ENCODE measurements around the gene PAQR6.

PAQR6 gene, protein sequence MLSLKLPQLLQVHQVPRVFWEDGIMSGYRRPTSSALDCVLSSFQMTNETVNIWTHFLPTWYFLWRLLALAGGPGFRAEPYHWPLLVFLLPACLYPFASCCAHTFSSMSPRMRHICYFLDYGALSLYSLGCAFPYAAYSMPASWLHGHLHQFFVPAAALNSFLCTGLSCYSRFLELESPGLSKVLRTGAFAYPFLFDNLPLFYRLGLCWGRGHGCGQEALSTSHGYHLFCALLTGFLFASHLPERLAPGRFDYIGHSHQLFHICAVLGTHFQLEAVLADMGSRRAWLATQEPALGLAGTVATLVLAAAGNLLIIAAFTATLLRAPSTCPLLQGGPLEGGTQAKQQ

DNA sequence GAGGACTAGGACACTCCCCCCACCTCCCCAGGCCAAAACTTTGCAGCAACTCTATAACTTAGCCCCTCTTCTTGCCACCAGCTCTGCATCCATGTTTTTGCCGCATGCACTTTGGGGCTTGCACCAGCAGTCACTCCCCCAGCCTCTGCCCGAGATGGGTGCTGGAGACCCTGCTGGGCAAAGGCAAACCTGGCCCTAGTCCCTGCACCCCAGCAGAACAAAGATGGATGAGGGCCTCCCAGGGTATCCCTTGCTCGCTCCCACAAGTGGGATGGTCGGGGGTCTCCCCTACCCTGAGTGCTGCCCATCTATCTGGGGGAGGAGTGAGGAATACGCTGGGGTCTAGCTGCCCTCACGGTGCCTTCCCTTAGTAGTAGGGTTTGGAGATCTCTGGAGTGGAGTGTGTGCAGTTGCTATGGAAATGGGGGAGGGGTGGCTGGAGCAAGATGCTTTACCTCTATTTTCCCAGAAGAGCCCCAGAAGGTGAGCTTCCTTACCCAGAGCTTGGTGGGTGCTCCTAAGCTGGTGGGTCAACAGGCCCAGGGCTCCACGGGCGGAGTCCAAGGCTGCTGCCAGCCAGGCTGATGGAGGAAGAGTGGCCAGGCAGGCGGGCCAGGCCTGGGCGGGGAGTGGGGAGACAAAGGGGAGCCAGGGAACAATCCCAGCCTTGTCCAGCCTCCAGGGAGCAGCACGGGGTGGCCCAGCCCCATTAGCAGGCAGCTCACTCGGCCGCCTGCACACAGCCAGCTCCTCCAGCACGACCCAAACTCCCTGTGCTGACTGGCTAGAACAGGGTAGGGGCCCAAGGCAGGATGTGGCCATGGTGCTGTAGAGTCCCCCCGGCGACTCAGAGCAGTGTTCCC lies at the start of gene PAQR6:
PAQR6 (minus strand) TSS at position 597 of the 863 bp plus-strand sequence. CDS start 1,325 bp downstream, outside the sequence.
- DNase-seq (ENCODE audit: low spot score), result no peak

DNA sequence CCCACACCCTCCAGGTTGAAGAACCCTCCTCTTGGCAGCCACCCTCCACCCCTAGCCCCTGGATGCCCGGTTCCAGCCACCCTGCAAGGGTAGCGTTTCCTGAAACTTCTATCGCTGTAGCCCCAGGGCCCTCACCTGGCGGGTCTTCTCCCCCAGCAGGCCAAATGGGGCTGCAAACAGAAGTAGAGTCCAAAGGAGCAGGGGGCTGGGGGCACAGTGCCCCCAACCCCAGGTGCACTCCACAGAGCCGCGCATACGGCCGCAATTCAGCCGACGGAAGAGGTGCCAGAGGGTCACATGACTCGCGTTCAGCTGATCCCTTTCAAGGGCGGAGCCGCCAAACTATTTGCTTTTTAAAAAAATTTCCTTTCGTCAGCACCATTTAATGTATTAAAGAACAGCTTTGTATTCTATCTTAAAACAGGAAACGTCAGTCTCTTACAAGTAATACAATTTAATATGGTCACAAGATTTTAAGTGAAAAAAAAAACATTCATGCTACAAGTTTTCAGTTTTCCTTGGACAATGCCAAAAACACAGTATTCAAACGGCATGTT lies 47.6 kb upstream of the PAQR6 start, which contains the start of gene GLMP:
GLMP (minus strand) TSS at position 289 of the 557 bp plus-strand sequence; CDS start at position 255, 34 bp downstream.
- peak; percentile 57 for DNase-seq (ENCODE audit: low spot score)

DNA sequence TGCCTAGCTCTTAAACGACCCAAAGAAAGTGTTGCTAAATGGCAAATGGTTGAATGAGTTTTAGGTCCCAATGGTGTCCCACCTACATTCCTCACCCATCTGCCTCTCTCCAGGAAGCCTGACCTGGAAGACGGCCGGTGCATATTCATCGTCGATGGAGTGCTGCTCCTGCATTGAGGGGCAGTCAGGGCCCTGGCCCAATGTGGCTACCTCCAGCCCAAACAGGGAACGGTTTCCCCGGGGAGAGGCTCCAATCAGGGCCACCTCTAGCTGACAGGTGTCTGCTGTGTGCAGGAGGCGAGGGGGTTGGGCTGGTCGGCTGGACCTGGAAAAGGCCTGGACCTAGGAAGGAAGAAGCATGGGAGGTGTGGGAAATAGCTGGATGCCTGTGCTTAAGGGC lies 46.0 kb upstream of the PAQR6 start:
- no peak for DNase-seq (ENCODE audit: low spot score)

DNA sequence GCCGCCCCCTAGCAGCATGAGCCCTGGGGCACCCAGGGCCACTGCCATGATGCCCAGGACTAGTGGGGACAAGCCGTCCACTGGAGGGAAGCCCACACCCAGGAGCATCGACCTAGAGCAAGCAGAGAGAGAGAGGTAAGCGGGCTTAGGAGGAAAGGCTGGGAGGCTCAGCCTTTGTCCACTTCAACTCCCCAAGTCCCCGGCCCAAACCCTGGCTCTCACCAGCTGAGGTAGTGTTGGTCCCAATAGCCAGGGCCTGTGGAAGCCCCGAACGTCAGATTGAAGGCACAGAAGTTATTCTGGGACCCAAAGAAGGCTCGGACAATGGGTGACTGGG lies 45.2 kb upstream of the PAQR6 start:
- DNase-seq (ENCODE audit: low spot score), result no peak

DNA sequence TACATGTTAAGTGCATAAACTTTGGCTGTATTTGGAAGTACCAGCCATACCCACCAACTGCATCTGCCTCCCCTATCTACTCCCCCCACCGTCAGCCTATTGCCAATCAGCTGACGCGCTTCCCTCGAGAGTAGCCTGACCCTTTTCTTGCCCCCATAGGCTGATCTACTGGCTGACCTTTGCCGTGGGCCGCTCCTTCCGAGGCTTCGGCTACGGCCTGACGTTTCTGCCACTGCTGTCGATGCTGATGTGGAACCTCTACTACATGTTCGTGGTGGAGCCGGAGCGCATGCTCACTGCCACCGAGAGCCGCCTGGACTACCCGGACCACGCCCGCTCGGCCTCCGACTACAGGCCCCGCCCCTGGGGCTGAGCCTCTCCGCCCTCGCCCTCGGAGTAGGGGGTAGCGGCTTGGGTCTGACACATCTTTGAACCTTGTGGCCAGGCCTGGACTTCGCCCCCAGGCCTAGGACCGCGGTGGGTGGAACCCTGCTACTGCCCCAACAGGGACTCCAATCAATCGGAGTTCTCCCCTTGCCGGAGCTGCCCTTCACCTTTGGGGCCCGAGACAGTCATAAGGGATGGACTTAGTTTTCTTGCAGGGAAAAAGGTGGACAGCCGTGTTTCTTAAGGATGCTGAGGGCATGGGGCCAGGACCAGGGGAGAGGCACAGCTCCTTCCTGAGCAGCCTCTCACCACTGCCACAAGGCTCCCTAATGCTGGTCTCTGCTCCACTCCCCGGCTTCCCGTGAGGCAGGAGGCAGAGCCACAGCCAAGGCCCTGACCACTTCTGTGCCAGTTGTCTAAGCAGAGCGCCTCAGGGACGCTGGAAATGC lies 43.6 kb upstream of the PAQR6 start:
- DNase-seq (ENCODE audit: low spot score), result no peak

DNA sequence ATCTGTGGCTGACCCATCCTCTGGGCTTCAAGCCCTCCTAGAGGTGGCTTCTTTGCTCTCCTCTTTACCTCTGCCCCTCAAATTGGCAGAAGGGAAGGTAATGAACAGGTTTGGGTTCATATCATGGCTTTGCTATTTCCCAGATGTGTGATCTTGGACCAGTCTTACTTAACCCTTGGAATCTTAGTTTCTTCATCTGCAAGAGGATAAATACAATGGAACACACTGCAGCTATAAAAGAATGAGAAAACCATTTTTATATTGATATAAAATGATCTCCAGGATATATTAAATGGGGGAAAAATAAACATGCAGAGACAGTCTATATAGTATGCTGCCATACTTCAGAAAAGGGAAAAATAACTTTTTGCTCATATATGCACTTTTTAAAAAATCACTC lies 42.0 kb upstream of the PAQR6 start:
- no peak for DNase-seq (ENCODE audit: low spot score)

DNA sequence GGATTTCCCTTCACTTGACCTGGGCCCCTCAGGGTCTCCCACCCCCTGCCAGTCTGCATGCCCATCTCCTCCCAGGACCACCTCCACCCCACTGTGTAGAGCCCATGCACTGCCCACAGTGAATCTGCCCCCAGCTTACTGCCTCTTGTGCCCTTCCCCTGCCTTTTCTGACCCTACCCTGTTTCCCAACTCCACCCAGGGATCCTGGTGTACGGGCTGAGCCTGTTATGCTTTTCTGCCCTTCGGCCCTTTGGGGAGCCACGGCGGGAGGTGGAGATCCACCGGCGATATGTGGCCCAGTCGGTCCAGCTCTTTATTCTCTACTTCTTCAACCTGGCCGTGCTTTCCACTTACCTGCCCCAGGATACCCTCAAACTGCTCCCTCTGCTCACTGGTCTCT lies 38.2 kb upstream of the PAQR6 start:
- DNase-seq (ENCODE audit: low spot score), result no peak

DNA sequence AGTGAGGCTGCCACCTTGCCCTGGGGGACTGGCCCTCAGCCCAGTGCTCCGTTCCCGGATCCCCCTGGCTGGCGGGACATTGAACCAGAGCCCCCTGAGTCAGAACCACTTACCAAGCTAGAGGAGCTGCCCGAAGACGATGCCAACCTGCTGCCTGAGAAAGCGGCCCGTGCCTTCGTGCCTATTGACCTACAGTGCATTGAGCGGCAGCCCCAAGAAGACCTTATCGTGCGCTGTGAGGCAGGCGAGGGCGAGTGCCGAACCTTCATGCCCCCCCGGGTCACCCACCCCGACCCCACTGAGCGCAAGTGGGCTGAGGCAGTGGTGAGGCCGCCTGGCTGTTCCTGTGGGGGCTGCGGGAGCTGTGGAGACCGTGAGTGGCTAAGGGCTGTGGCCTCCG lies 37.6 kb upstream of the PAQR6 start:
- no peak for DNase-seq (ENCODE audit: low spot score)

DNA sequence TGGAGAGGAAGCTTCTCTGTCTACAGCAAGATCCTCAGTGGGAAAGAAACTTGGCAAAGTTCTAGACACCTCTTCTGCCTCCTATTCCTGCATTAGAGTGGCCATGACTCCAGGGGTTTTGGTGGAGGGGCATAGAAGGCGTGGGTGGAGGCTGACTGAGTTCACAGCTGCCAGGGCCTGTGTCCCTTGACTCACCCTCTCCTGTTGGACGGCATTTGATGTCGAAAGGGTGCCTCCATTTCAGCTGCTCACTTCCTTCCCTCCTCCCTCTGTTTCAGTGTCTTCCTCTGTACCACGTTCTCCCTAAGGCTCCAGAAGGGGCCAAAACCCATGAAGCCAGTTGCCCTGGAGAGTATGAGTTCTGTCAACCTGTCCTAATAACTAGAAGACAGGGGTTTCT lies 36.9 kb upstream of the PAQR6 start:
- no peak for DNase-seq (ENCODE audit: low spot score)

DNA sequence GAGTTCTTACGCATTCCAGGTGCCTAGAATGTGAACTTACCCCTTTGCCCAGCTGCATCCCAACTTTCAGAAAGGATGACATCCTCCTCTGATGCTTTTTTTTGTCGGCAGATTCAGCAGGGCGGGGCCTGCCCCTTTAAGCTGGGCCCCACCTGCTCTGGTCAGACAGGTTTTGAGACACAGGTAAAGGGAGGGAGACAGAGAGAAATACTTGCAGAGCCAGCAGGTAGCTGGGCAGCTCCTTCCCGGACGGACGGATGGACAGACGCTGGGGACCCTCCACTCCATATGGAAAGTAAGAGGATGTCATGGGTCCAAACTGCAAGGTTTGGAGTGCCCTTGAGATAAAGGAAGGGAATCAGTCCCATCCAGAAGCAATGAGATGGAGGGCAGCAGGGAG lies 36.3 kb upstream of the PAQR6 start, which contains the start of gene TMEM79:
TMEM79 (plus strand) TSS at position 214 of the 400 bp plus-strand sequence. CDS start 902 bp downstream, outside the sequence.
- no peak for DNase-seq (ENCODE audit: low spot score)

DNA sequence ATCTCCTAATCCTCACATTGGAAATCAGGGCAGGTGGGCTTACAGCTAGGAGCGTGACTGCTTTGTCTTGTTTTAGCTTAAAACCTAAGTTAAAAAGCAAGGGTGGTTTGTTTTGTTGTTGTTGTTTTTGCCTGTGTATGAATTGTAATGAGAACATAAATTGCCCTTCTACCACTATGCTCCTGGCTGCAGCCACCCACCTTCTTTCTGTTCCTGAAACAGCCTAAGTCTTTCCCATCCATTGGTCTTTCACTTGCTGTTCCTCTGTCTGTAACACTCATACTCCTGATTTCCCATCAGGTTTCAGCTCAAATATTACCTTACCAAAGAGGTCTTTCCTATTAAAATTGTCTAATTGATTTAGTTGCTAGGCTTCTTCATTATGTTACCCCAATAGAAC lies 35.7 kb upstream of the PAQR6 start:
- DNase-seq (ENCODE audit: low spot score), result no peak

DNA sequence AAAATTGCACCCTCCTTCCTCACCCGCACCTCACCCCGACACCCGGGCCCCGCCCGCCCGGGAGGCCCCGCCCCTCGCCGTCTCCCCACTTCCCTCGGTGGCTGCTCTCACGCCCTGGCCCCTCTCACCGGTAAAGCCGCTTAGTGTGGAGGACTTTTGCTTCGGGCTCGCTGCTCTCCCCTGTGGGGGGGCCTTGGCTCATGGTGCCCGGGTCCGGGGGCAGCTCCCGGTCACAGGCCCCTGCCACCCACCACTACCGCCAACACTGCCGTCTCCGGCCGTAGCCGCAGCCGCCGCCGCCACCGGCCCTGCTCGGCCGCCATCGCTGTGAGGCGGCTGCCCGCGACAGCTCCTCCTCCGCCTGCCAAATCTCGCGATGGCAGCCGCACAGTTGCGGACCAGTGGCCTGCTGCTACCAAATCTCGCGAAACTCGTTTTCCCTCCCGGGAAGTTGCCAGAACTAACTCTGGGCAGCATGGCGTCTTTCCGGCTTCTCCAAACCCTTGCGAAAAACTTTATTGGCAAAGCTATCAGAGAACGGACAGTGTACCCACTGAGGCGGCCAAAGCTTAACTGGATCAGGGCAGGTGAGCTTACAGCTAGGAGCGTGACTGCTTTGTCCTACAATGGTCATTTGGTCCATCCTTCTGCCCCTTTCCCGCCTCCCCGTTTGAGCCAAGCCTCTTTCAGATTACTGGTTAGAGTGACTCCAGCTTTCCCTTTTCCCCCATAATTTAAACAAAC lies 34.8 kb upstream of the PAQR6 start, which contains the start of gene SMG5:
SMG5 (minus strand) TSS at position 347 of the 744 bp plus-strand sequence; CDS start at position 202, 145 bp downstream.
- peak; percentile 98 for DNase-seq (ENCODE audit: low spot score)

DNA sequence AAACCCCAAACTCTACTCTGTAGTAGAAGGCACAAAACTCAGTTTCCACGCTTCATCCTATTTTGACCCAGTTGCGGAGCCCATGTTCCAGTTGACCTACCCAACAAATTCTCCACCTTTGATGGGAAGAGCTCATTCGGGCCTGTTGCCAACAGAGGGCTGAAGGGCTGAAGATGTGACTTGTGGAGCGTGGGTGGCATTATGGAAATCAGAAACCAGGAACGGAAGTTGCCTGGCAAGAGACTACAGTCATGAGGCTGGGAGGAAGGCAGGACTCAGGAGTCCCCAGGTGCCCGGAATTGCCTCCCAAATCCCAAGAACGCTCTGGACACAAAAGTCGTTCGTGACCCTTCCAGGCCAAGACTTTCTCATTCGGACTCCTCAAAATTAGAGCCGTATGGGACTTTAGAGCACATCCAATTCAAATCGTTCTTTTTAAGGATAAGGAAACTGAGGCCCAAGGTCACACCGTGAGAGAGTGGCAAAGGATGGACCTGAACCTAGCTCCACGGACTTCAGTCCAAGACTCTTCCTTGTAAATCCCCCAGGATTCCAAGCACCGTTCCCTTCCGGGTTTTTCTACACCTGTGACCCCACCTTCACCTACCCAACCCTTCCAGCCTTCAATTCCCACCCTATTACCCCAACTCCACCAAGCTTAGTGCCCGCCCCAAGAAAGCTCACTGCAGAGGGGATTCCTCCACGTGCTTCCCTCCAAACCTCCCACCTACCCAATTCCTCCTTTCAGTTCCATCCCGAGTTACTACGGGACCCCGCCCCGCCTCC lies 34.0 kb upstream of the PAQR6 start:
- DNase-seq (ENCODE audit: low spot score), result no peak

DNA sequence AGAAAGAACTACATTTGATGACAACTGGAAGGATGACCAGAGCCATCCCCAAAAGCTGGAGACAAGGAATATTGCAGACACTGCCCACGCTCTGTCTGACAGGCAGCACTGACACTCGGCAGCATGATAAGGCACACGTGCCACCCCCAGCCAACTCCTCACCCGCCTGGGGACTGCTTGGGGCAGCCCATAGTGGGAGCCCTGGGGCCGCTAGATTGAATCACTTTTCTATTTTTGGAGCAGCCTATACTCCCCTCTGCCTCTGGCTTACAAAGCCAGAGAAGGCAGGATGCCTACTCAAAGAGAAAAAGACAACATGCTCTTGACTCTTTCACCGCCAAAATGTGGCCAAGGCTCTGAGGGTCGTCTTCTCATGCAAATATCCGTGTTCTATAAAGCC lies 33.4 kb upstream of the PAQR6 start:
- peak; percentile 19 for DNase-seq (ENCODE audit: low spot score)

DNA sequence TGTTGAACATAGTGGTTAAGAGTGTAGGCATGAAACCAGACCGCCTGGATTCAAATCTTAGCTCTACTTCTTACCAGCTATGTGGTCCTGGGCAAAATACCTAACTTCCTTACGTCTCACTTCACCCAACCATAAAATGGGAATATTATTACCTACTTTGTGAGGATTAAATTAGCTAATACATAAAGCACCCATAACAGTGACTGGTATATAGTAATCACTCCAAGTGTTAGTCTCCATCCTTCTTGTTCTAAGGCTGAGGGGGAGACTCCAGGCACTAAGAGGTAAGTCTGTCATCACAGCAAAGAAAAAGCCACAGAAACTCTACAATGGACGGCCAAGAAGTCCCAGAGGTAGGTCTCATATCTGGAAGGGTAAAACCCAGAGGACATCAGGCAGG lies 32.0 kb upstream of the PAQR6 start:
- no peak for DNase-seq (ENCODE audit: low spot score)

DNA sequence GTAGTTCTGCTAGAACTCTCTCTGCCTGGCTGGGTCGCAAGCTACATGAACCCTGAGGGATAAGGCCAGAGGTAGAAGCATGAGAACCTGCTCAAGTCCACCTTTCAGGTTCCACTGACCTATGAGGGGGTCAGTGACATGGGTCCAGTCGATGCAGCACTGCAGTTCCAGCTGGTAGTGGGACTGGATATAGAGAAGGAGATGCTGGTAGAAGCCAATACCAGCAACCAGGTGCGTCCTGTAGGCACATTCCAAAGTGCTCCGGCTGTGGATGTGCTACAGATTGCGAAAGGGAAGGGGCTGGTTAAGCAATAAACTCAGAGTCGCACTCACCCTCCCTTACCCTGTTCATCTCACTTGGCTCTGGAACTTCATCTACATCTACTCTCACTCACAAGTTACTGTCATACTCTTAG lies 29.1 kb upstream of the PAQR6 start:
- DNase-seq (ENCODE audit: low spot score), result no peak

DNA sequence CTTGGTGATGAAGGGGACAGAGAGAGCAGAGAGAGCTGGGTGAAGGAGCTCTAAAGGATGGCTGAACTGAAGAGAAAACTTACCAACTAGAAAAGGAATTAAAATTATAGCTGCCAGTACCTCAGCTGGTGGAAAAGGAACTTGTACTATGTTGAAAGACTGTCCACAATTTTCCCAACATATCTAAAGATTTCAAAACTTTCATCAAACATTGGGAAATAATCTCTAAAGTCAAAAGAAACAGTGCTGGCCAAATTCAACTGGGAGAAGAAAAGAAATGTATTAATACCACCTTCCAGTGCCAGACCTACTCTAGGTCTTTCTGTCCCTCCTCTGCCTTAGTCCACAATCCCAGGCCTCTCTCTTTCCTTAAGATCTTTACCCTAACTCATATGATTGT lies 28.7 kb upstream of the PAQR6 start:
- no peak for DNase-seq (ENCODE audit: low spot score)

DNA sequence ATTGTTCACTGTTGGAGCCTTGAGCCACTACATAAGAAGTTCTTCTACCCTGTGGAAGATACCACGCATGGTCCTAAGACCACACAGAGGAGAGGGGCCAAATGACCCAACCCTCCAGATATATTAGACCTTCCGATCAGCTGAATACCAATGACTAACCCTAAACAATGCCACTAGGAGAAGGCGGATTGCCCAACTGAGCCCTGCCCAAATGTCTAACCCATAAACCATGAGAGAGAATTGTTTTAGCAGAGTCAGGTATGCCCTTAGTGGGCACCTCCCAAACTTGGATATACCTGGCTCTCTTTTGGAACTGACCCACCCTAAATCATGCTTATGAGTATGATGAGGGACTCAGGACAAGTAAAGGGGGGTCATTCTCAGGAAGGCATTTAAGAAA lies 22.5 kb upstream of the PAQR6 start:
- DNase-seq (ENCODE audit: low spot score), result no peak

DNA sequence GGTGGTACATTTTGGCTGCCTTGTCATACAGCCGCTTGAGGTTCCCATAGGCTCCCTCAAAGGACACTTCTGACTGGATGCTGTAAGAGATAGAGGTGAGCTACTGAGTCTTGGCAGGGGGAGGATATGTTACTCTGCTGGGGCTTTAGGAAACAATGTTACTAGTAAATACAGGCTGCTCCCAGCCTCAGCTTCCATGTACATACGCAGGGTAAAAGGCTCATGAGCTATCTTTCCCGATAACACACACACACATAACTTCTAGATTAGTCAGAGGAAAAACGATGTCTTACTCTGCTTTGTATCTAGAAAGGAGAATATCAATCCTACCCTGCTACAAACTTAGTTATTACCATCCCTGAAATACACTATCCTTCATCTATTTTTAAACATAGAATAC lies 20.5 kb upstream of the PAQR6 start:
- no peak for DNase-seq (ENCODE audit: low spot score)

DNA sequence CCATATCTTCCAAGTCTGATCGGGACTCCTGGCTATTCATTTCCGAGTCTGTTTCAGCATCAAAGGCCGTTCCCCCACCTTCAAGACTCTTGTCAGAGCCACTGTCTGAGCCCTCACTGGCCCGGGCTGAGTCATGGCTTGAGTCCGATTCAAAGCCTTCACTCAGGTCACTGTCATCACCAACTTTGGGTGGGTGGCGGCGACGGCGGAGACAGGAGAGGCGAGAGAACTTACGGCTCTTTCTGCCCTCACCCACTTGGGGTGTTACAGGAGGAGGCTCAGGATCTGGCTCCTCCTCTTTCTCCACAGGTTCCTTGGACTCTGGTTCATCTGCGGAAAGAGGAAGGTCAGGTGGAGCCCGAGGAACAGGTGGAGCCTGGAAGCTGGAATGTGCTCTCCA lies 18.2 kb upstream of the PAQR6 start:
- DNase-seq (ENCODE audit: low spot score), result no peak
